D341Med (cell line): Measurements from ENCODE around the gene PSPH.
"Not testable (repeated sequence)": the region's sequence is repeated elsewhere in the genome, so short reads cannot be mapped to it uniquely, and the experiment has no call there.

Experiments used
- DNase-seq: peaks from one replicate; pipeline ENCODE4 v3.0.0; 2012; ENCODE audit warnings: low spot score

The PSPH gene

GRCh38 chr7:56062382-56062781 lies 11.1 kb upstream of the PSPH start:
- no peak for DNase-seq

DNA sequence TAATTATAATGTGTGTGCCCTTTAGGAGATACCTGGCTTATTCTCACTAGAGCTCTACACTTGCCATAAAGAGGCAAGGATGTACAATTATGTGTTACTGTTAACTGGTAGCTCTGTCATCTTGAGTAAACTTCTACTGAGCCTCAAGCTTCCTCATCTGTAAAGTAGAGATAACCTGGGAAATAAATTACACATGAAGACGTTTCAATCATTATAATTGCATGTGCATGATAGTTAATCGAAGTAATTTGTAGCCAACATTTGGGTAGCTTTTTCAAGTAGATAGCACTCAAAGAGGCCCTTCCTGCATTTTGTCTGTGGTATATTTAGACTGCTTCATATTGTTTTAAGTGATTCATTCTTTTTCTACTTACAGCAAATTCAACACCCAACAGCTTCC lies 2.7 kb upstream of the PSPH start:
- DNase-seq, result no peak

- no peak for DNase-seq
Measured at GRCh38 chr7:56053379-56053778, 2.1 kb upstream of the PSPH start.

DNA sequence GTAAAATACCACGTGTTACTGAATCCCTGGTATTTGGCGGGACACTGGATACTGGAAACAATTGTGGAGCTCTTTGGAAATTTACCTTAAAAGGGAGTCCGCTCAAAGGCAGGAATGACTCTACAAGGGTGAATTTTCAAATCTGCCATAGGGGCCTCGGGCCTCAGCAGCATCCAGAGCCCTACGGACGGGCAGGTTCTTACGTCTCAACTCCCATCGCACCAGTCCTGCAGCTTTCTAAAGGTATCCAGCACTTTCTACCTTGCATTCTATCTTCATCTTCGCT lies 248 bp downstream of the PSPH start:
- DNase-seq, result no peak

GRCh38 chr7:56048763-56049162 lies 2.5 kb downstream of the PSPH start:
- not testable (repeated sequence) for DNase-seq

DNA sequence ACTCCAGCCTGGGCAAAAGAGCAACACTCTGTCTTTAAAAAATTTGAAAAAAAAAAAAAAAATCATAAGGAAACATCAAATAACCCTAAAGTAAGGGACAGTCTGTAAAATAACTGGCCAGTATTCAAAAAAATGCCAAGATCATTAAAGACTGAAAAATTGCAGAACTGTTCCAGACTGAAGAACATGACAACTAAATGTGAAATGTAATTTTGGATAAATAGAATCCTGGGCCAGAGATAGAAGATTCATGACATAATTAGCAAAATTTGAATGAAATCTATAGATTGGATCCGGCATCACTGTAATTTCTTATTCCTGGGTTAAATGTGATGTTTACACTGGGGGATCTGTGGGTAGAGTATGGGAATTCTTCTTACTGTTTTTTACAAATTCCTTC lies 3.0 kb downstream of the PSPH start:
- DNase-seq, result no peak

GRCh38 chr7:56047446-56048116 lies 3.7 kb downstream of the PSPH start:
- not testable (repeated sequence) for DNase-seq

GRCh38 chr7:56046721-56047445 lies 4.4 kb downstream of the PSPH start:
- DNase-seq, result no peak

DNA sequence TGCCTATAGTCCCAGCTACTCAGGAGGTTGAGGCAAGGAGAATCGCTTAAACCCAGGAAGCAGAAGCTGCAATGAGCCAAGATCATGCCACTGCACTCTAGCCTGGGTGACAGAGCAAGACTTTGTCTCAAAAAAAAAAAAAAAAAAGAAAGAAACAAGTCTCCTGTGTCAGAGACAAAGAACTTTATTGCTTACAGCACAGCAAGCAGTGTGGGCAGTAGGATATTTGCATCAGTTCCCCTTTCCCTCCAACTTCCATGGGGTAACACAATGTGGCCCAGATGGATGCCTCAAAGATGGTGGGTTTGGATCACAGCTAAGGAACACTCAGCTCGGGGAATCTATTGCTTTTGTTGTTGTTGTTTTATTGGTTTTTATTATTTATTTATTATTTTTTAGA lies 5.5 kb downstream of the PSPH start:
- not testable (repeated sequence) for DNase-seq

DNA sequence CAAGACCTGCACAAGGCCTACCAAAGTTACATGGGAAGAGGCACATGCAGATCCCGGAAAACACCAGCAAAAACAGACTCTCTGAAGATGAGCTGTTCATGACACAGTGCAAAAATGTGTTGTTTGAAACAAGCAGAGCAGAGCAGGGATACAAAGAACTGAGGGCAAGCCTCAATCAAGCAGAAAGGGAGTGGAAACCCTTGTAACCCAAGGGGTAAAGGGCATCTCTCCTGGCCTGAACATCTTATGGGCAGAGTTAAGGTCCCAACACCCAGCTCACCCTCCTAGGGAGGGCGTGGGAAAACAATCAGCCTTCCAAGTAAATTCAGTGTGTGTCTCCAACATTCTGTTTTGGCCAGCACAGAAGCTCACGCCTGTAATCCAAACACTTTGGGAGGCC lies 10.5 kb downstream of the PSPH start:
- no peak for DNase-seq

- DNase-seq, result peak; percentile 90
Measured at GRCh38 chr7:56033671-56034432, 17.4 kb downstream of the PSPH start.

DNA sequence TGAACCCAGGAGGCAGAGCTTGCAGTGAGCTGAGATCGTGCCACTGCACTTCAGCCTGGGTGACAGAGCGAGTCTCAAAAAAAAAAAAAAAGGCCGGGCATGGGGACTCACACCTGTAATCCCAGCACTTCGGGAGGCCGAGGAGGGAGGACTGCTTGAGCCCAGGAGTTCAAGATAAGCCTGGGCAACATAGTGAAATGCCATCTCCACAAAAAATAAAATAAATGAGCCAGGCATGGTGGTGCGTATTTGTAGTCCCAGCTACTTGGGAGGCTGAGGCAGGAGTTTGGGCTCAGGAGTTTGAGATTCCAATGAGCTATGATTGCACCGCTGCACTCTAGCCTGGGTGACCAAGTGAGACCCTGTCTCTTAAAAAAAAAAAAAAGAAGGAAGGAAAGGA lies 18.7 kb downstream of the PSPH start:
- DNase-seq, result not testable (repeated sequence)

DNA sequence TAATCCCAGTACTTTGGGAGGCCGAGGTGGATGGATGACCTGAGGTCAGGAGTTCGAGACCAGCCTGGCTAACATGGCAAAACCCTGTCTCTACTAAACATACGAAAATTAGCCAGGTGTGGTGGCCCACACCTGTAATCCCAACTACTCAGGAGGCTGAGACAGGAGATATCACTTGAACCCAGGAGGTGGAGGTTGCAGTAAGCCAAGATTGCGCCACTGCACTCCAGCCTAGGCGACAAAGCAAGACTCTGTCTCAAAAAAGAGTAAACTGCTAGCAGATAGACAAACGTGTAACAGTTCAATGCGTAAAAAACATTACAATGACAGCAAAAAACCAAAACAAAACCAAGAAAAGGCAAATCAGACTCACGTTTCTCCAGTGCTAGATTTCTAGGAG lies 19.7 kb downstream of the PSPH start:
- DNase-seq, result not testable (repeated sequence)

- no peak for DNase-seq
Measured at GRCh38 chr7:56030340-56030739, 20.9 kb downstream of the PSPH start.

DNA sequence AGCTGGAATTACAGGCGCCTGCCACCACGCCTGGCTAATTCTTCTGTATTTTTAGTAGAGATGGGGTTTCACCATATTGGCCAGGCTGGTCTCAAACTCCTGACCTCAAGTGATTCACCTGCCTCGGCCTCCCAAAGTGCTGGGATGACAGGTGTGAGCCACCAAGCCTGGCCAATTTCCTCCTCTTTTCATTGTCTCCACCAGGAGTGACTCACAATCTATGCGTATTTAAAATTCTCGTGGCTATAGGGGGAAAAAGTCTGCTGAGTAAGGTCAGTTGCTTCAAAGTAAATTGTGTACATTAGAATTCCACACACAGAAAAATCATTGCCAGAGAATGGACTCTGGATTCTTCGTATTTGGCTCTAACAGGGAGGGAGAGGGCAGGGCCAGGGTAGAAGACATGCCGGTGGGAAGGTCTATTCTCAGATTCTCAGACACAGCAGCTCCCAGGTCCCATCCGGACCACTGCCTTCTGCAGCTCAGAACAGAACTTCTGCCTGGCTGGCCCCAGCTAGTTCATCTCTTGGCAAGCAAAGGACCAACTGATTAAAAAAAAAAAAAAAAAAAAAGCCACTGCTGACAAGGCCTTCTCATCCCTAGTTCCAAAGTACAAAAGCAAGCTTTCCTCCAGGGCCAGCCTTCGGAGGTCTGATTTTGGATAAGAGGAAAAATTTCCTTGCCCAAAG lies 22.2 kb downstream of the PSPH start:
- DNase-seq, result no peak

DNA sequence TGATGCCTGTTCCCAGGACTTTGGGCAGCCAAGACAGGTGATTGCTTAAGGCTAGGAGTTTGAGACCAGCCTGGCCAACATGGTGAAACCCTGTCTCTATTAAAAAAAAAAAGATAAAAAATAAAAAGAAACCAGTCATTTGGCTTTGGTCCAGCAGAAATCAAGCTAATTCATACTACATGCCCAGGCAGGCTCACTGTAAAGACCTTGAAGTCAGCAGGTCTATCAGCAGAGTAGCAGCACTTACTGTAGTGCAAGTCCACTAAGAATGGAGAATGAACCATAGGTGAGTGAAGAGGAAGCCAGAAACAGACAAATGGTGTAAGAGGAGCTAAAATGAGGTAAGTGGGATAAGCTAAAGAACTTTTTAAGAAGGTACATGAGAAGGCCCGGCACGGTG lies 24.7 kb downstream of the PSPH start:
- DNase-seq, result no peak

DNA sequence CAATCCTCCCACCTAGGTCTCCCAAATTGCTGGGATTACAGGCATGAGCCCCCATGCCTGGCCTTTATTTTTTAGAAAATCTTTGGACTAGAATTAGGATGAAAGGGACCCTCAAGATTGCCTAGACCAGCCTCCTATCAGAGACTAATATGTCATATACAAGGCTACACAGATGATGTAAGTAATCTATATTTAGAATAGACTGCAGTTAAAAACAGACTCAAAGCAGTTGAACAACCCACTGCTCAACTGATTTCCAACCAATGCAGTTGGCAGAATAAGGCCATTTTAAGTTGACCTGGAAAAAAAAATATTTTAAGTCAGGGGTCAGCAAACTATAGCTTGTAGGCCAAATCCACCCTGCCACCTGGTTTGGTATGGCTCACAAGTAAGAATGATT lies 27.7 kb downstream of the PSPH start:
- DNase-seq, result no peak

- no peak for DNase-seq
Measured at GRCh38 chr7:56019501-56019900, 31.7 kb downstream of the PSPH start.

GRCh38 chr7:56017015-56017414 lies 34.2 kb downstream of the PSPH start:
- DNase-seq, result not testable (repeated sequence)

DNA sequence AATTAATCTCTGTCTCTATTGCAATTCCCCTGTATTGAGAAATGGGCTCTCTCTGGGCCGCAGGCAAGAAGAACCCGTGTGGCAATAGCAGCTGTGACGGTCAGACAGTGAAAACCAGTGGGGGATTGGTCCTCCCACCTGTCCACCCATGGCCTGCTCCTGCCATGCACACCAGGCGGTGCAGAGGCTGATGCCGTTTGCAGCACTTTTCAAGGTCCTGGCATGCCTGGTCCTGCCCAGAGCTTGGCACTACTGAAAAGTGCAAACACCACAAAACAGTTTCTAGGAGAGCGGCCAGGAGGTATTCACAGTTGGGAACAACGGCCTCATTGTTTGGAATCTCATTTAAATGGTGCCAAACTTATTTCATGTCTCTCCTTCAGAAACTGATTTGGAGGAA lies 41.5 kb downstream of the PSPH start:
- DNase-seq, result no peak

GRCh38 chr7:56007891-56008290 lies 43.4 kb downstream of the PSPH start:
- no peak for DNase-seq

GRCh38 chr7:56007167-56007652 lies 44.0 kb downstream of the PSPH start:
- DNase-seq, result no peak

DNA sequence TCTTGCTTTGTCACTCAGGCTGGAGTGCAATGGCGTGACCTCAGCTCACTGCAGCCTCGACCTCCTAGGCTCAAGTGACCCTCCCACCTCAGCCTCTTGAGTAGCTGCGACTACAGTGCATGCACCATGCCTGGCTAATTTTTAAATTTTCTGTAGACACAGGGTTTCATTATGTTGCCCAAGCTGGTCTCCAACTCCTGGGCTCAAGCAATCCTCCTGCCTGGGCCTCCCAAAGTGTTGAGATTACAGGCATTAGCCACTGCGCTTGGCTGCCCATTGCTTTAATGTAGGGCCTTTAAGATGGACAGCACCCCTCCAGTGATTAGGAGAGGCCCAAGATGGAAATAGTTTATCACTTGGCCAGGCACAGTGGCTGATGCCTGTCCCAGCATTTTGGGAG lies 47.5 kb downstream of the PSPH start:
- no peak for DNase-seq
